GM18511 (cell line): ENCODE results near the gene TOB1.
A peak's percentile ranks its signal among the peaks of the same experiment; 100 is the strongest.
"Not testable (repeated sequence)": the region's sequence is repeated elsewhere in the genome, so short reads cannot be mapped to it uniquely, and the experiment has no call there.

Source experiments
- ATAC-seq: cut with Tn5 transposase; IDR thresholded peaks from one replicate; pipeline ENCODE4 v1.9.1; 2021; ENCODE audit warnings: mild to moderate bottlenecking, moderate library complexity; ENCODE audit not compliant: unreplicated experiment

Gene TOB1

GRCh38 chr17:50871364-50871763 is 5.2 kb upstream of the TOB1 start:
- no peak for ATAC-seq

- no peak for ATAC-seq
Measured at GRCh38 chr17:50868602-50869001, 2.4 kb upstream of the TOB1 start.

GRCh38 chr17:50868140-50868438 is 1.9 kb upstream of the TOB1 start:
- no peak for ATAC-seq

GRCh38 chr17:50867363-50868139 is 1.4 kb upstream of the TOB1 start:
- ATAC-seq = peak; percentile 43

- ATAC-seq = peak; percentile 11
Measured at GRCh38 chr17:50866950-50867362, 802 bp upstream of the TOB1 start.

GRCh38 chr17:50865868-50866260 is 290 bp downstream of the TOB1 start:
- peak; percentile 5 for ATAC-seq

- ATAC-seq = peak; percentile 14
Measured at GRCh38 chr17:50865060-50865867, 890 bp downstream of the TOB1 start.

- no peak for ATAC-seq
Measured at GRCh38 chr17:50864747-50865059, 1.5 kb downstream of the TOB1 start.

- ATAC-seq = no peak
Measured at GRCh38 chr17:50863931-50864330, 2.2 kb downstream of the TOB1 start.

GRCh38 chr17:50863221-50863843 is 2.8 kb downstream of the TOB1 start:
- no peak for ATAC-seq

- no peak for ATAC-seq
Measured at GRCh38 chr17:50861822-50862528, 4.2 kb downstream of the TOB1 start.

- no peak for ATAC-seq
Measured at GRCh38 chr17:50861334-50861676, 4.8 kb downstream of the TOB1 start.

GRCh38 chr17:50859727-50860126 is 6.4 kb downstream of the TOB1 start:
- ATAC-seq = not testable (repeated sequence)

GRCh38 chr17:50858486-50859225 is 7.5 kb downstream of the TOB1 start:
- no peak for ATAC-seq

- no peak for ATAC-seq
Measured at GRCh38 chr17:50856431-50856830, 9.7 kb downstream of the TOB1 start.

GRCh38 chr17:50855708-50856330 is 10.3 kb downstream of the TOB1 start:
- ATAC-seq = no peak

- no peak for ATAC-seq
Measured at GRCh38 chr17:50853781-50854180, 12.4 kb downstream of the TOB1 start.

- no peak for ATAC-seq
Measured at GRCh38 chr17:50853015-50853615, 13.0 kb downstream of the TOB1 start.

GRCh38 chr17:50850640-50851039 is 15.5 kb downstream of the TOB1 start:
- no peak for ATAC-seq

GRCh38 chr17:50848711-50849110 is 17.4 kb downstream of the TOB1 start:
- ATAC-seq = no peak
